OCI-LY3 (cell line): ENCODE measurements around the gene TCF4.

Source experiments
- CTCF ChIP-seq: fragments of 200-600, 300-600 bp; sonication (generic); IDR thresholded peaks from 2 replicates; pipeline ENCODE4 v1.5.1; 2014; ENCODE audit warnings: antibody characterized with exemption, low read length, low read depth
- EZH2phosphoT487 ChIP-seq: fragments of 200-600 bp; shearing (Covaris generic); IDR thresholded peaks from 2 replicates; pipeline ENCODE4 v1.6.1; 2018; ENCODE audit warnings: antibody characterized with exemption, mixed run types, low read depth

GRCh38 chr18:55268628-55269275 lies 319.2 kb downstream of the TCF4 start:
- TF ChIP-seq CTCF = no peak
- TF ChIP-seq EZH2phosphoT487 = no peak
